ENCODE measurements around the gene CLTC.
"Not testable (repeated sequence)": the region's sequence is repeated elsewhere in the genome, so short reads cannot be mapped to it uniquely, and the experiment has no call there.

CLTC gene

DNA sequence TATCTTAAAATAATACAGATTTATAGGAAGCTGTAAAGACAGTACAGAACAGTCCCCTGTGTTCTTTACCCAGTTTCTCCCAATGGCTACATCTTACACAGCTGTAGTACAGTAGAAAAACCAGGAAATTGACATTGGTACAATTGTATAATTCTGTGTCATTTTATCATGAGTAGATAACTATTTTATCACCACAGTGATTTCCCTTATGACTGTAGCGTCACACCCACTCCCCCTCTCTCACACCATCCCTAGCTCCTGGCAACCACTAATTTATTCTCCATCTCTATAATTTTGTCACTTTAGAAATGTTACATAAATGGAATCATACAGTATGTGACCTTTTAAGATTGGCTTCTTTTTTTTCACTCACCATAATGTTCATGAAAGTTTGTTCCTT lies 30.9 kb downstream of the CLTC start:
- peaks cover 5% of the 10 kb centered on the region for H3K4me1 ChIP-seq (ENCODE audit: insufficient read depth, low read length, poor library complexity, severe bottlenecking)
- no peak overlapping the region for H3K9ac ChIP-seq (ENCODE audit: low read depth, low read length, poor library complexity, severe bottlenecking)
- no peaks in the 10 kb centered on the region; the same call in 1 of the 2 replicates for H3F3A ChIP-seq (ENCODE audit: low read depth)
- H2AFZ ChIP-seq (ENCODE audit: low read length), result no peak overlapping the region
- H3K9me3 ChIP-seq (ENCODE audit: insufficient read depth, low read depth, low read length), result peaks cover 8% of the 10 kb centered on the region; the same call in 1 of the 2 replicates
- no peak overlapping the region for H3K4me2 ChIP-seq (ENCODE audit: low read depth, low read length, poor library complexity, severe bottlenecking)
- no peaks in the 10 kb centered on the region for H3K27me3 ChIP-seq (ENCODE audit: insufficient read depth, low read length, poor library complexity, severe bottlenecking)
- peaks cover 94% of the 10 kb centered on the region for H3K36me3 ChIP-seq (ENCODE audit: insufficient read depth, low read length)
- H4K20me1 ChIP-seq (ENCODE audit: insufficient read depth, low read length, poor library complexity, severe bottlenecking), result peaks cover 64% of the 10 kb centered on the region
- no peak overlapping the region for H3K4me3 ChIP-seq (ENCODE audit: low read length, poor library complexity, severe bottlenecking)
- no peak for TF ChIP-seq EZH2phosphoT487 (IDR thresholded peaks at IDR 0.05; ENCODE audit: borderline replicate concordance)
- TF ChIP-seq, protein P1, sequence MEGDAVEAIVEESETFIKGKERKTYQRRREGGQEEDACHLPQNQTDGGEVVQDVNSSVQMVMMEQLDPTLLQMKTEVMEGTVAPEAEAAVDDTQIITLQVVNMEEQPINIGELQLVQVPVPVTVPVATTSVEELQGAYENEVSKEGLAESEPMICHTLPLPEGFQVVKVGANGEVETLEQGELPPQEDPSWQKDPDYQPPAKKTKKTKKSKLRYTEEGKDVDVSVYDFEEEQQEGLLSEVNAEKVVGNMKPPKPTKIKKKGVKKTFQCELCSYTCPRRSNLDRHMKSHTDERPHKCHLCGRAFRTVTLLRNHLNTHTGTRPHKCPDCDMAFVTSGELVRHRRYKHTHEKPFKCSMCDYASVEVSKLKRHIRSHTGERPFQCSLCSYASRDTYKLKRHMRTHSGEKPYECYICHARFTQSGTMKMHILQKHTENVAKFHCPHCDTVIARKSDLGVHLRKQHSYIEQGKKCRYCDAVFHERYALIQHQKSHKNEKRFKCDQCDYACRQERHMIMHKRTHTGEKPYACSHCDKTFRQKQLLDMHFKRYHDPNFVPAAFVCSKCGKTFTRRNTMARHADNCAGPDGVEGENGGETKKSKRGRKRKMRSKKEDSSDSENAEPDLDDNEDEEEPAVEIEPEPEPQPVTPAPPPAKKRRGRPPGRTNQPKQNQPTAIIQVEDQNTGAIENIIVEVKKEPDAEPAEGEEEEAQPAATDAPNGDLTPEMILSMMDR (conservative IDR thresholded peaks at IDR 0.05; ENCODE audit: low read length), result no peak
- H3K9me2 ChIP-seq (replicated peaks; ENCODE audit: low read depth, low read length), result no peaks in the 10 kb centered on the region
- peaks cover 15% of the 10 kb centered on the region; the same call in 1 of the 2 replicates for H3K79me2 ChIP-seq (ENCODE audit: insufficient read depth, low read length)

- H3K9me2 ChIP-seq (replicated peaks; ENCODE audit: low read depth, low read length), result no peaks in the 10 kb centered on the region
- no peak overlapping the region for H3K9ac ChIP-seq (ENCODE audit: low read depth, low read length, poor library complexity, severe bottlenecking)
- H3K4me3 ChIP-seq (ENCODE audit: low read length, poor library complexity, severe bottlenecking), result no peak overlapping the region
- no peak overlapping the region for H3K4me2 ChIP-seq (ENCODE audit: low read depth, low read length, poor library complexity, severe bottlenecking)
- no peaks in the 10 kb centered on the region for H3K27me3 ChIP-seq (ENCODE audit: insufficient read depth, low read length, poor library complexity, severe bottlenecking)
- TF ChIP-seq, protein P1 (conservative IDR thresholded peaks at IDR 0.05; ENCODE audit: low read length), result no peak
- no peak for TF ChIP-seq EZH2phosphoT487 (IDR thresholded peaks at IDR 0.05; ENCODE audit: borderline replicate concordance)
- H3F3A ChIP-seq (ENCODE audit: low read depth), result no peaks in the 10 kb centered on the region; the same call in 1 of the 2 replicates
- H4K20me1 ChIP-seq (ENCODE audit: insufficient read depth, low read length, poor library complexity, severe bottlenecking), result peaks cover 57% of the 10 kb centered on the region
- H2AFZ ChIP-seq (ENCODE audit: low read length), result no peak overlapping the region
- peaks cover 8% of the 10 kb centered on the region; the same call in 1 of the 2 replicates for H3K9me3 ChIP-seq (ENCODE audit: insufficient read depth, low read depth, low read length)
- H3K36me3 ChIP-seq (ENCODE audit: insufficient read depth, low read length), result peaks cover 94% of the 10 kb centered on the region
- H3K79me2 ChIP-seq (ENCODE audit: insufficient read depth, low read length), result peaks cover 15% of the 10 kb centered on the region; the same call in 1 of the 2 replicates
- peaks cover 5% of the 10 kb centered on the region for H3K4me1 ChIP-seq (ENCODE audit: insufficient read depth, low read length, poor library complexity, severe bottlenecking)
Measured at GRCh38 chr17:59651346-59651745, 31.7 kb downstream of the CLTC start.

DNA sequence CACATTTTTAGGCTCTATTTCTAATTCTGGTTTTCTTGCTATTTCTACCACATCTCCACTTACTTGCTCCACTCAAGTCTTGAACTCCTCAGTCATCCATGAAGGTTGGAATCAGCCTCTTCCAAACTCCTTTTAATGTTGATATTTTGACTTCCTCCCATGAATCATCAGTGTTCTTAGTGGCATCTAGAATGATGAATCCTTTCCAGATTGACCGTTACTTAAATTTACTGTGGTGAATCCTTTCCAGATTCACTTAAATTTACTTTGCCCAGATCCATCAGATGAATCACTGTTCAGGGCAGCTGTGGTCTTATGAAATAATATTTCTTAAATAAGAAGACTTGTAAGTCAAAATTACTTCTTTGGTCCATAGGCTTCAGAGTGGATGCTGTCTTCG lies 32.4 kb downstream of the CLTC start:
- no peak overlapping the region for H3K4me2 ChIP-seq (ENCODE audit: low read depth, low read length, poor library complexity, severe bottlenecking)
- TF ChIP-seq, protein P1 (conservative IDR thresholded peaks at IDR 0.05; ENCODE audit: low read length), result no peak
- no peak for TF ChIP-seq EZH2phosphoT487 (IDR thresholded peaks at IDR 0.05; ENCODE audit: borderline replicate concordance)
- peaks cover 92% of the 10 kb centered on the region for H3K36me3 ChIP-seq (ENCODE audit: insufficient read depth, low read length)
- H3K9ac ChIP-seq (ENCODE audit: low read depth, low read length, poor library complexity, severe bottlenecking), result no peak overlapping the region
- H3K27me3 ChIP-seq (ENCODE audit: insufficient read depth, low read length, poor library complexity, severe bottlenecking), result no peaks in the 10 kb centered on the region
- peaks cover 8% of the 10 kb centered on the region; the same call in 1 of the 2 replicates for H3K9me3 ChIP-seq (ENCODE audit: insufficient read depth, low read depth, low read length)
- peaks cover 15% of the 10 kb centered on the region; the same call in 1 of the 2 replicates for H3K79me2 ChIP-seq (ENCODE audit: insufficient read depth, low read length)
- no peak overlapping the region for H2AFZ ChIP-seq (ENCODE audit: low read length)
- peaks cover 5% of the 10 kb centered on the region for H3K4me1 ChIP-seq (ENCODE audit: insufficient read depth, low read length, poor library complexity, severe bottlenecking)
- H3F3A ChIP-seq (ENCODE audit: low read depth), result no peaks in the 10 kb centered on the region; the same call in 1 of the 2 replicates
- no peaks in the 10 kb centered on the region for H3K9me2 ChIP-seq (replicated peaks; ENCODE audit: low read depth, low read length)
- H3K4me3 ChIP-seq (ENCODE audit: low read length, poor library complexity, severe bottlenecking), result no peak overlapping the region
- H4K20me1 ChIP-seq (ENCODE audit: insufficient read depth, low read length, poor library complexity, severe bottlenecking), result peaks cover 51% of the 10 kb centered on the region

DNA sequence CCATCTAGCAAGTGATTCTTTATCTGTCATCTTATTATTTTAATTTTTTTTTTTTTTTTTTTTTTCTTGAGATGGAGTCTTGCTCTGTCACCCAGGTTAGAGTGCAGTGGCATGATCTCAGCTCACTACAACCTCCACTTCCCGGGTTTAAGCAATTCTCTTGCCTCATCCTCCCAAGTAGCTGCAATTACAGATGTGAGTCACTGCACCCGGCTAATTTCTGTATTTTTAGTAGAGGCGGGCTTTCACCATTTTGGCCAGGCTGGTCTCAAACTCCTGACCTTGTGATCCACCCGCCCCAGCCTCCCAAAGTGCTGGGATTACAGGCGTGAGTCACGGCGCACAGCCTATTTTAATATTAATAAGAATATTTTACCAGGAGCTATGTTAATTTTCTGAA lies 36.9 kb downstream of the CLTC start:
- H3K9me2 ChIP-seq (replicated peaks; ENCODE audit: low read depth, low read length); H3K79me2 ChIP-seq (ENCODE audit: insufficient read depth, low read length); H3K9ac ChIP-seq (ENCODE audit: low read depth, low read length, poor library complexity, severe bottlenecking); H3K27me3 ChIP-seq (ENCODE audit: insufficient read depth, low read length, poor library complexity, severe bottlenecking); H3F3A ChIP-seq (ENCODE audit: low read depth); H3K9me3 ChIP-seq (ENCODE audit: insufficient read depth, low read depth, low read length); H3K4me3 ChIP-seq (ENCODE audit: low read length, poor library complexity, severe bottlenecking); H3K4me2 ChIP-seq (ENCODE audit: low read depth, low read length, poor library complexity, severe bottlenecking); H4K20me1 ChIP-seq (ENCODE audit: insufficient read depth, low read length, poor library complexity, severe bottlenecking); H3K4me1 ChIP-seq (ENCODE audit: insufficient read depth, low read length, poor library complexity, severe bottlenecking); H2AFZ ChIP-seq (ENCODE audit: low read length): not testable (repeated sequence)
- H3K36me3 ChIP-seq (ENCODE audit: insufficient read depth, low read length), result peaks cover 86% of the 10 kb centered on the region

Measured in Loucy (cell line).